Activated naive CD8-positive, alpha-beta T cell (primary cell): ENCODE data around the gene IQCN.
A peak's percentile ranks its signal among the peaks of the same experiment; 100 is the strongest.

Experiments
- H3K27ac Mint-ChIP-seq: one replicate; pipeline ENCODE4 v1.8.0; 2021; ENCODE audit warnings: mixed read lengths
- H3K27me3 Mint-ChIP-seq: one replicate; pipeline ENCODE4 v1.8.0; 2021; ENCODE audit warnings: mixed read lengths
- H3K36me3 Mint-ChIP-seq: one replicate; pipeline ENCODE4 v1.8.0; 2021; ENCODE audit warnings: mixed read lengths
- H3K4me1 Mint-ChIP-seq: one replicate; pipeline ENCODE4 v1.8.0; 2021; ENCODE audit warnings: low read depth, mixed read lengths
- H3K4me3 Mint-ChIP-seq: one replicate; pipeline ENCODE4 v1.8.0; 2021; ENCODE audit warnings: mild to moderate bottlenecking, mixed read lengths
- H3K9me3 Mint-ChIP-seq: one replicate; pipeline ENCODE4 v1.8.0; 2021; ENCODE audit warnings: low read depth, mixed read lengths

Gene IQCN

DNA sequence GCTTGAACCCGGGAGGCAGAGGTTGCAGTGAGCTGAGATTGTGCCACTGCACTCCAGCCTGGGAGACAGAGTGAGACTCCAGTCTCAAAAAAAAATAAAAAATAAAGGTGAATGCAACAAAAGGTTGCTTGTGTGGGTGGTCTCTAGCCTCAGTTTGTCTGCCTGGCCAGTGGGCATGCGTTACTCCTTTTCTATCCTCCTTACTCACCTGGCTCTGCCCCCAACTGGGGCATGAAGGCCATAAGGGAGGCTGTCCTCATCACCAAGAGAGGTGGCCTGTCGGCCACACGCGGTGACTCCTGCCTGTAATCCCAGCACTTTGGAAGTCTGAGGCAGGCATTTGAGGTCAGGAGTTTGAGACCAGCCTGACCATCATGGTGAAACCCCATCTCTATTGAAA, 9.1 kb upstream of the IQCN start:
- H3K36me3 Mint-ChIP-seq: peaks cover 9% of the 10 kb centered on the region
- H3K27me3 Mint-ChIP-seq: no peaks in the 10 kb centered on the region
- peak overlapping the region; percentile 35 for H3K4me3 Mint-ChIP-seq
- H3K4me1 Mint-ChIP-seq: peaks cover 44% of the 10 kb centered on the region
- H3K9me3 Mint-ChIP-seq: no peaks in the 10 kb centered on the region
- H3K27ac Mint-ChIP-seq: peak overlapping the region; percentile 61

GRCh38 chr19:18282788-18283141, 8.5 kb upstream of the IQCN start:
- peaks cover 48% of the 10 kb centered on the region for H3K4me1 Mint-ChIP-seq
- H3K36me3 Mint-ChIP-seq: peaks cover 9% of the 10 kb centered on the region
- H3K4me3 Mint-ChIP-seq: peak overlapping the region; percentile 86
- H3K27me3 Mint-ChIP-seq: no peaks in the 10 kb centered on the region
- peak overlapping the region; percentile 98 for H3K27ac Mint-ChIP-seq
- no peaks in the 10 kb centered on the region for H3K9me3 Mint-ChIP-seq

GRCh38 chr19:18282021-18282787, 8.0 kb upstream of the IQCN start:
- H3K27me3 Mint-ChIP-seq: no peaks in the 10 kb centered on the region
- H3K4me1 Mint-ChIP-seq: peaks cover 51% of the 10 kb centered on the region
- H3K4me3 Mint-ChIP-seq: peak overlapping the region; percentile 86
- peaks cover 9% of the 10 kb centered on the region for H3K36me3 Mint-ChIP-seq
- H3K9me3 Mint-ChIP-seq: no peaks in the 10 kb centered on the region
- peak overlapping the region; percentile 98 for H3K27ac Mint-ChIP-seq

DNA sequence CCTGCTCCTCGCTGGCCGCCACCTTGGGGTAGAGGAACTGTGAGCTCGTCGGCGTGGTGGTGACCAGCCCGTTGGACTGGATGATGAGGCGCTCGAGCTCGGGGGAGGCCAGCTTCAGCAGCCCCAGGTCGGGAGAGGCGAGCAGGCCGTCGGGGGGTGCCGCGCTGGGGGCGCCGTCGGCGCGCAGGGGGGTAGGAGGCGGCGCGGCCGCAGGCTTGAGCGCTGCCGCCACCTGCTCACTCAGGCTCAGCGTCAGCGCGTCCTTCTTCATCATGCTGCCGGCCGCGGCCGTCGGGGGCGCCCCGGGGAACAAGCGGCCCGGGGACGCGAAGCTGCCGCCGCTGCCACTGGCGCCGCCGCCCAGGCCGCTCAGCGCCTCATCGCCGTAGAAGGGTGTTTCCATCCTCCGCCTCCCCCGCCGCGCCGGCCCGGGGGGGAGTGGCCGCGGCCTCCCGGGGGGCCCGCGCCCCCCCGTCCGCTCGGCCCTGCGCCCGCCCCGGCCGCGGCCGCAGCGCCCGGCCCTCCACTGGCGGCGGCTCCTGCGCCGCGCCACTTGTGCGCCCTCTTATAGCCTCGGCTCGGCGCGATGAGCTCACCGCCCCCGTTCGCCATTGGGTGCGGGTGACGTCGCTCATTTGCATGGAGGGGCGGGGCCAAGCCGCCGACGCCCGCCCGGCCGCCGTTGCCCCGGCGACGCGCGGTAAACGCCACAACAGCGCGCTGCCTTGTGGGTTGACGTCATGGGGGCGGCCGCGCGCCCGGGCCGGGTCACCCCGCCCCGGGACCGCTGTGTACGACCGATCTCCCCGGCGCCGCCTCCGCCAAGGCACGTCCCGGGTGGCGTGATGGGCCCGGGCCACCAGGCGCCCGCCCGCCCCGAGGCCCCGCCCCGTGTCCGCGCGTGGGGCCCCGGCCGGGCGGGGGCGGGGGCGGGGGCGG, 7.1 kb upstream of the IQCN start, which contains the start of gene JUND:
JUND (minus strand) TSS at position 541 of the 939 bp plus-strand sequence; CDS start at position 403, 138 bp downstream.
- H3K27me3 Mint-ChIP-seq: no peaks in the 10 kb centered on the region
- peaks cover 44% of the 10 kb centered on the region for H3K4me1 Mint-ChIP-seq

DNA sequence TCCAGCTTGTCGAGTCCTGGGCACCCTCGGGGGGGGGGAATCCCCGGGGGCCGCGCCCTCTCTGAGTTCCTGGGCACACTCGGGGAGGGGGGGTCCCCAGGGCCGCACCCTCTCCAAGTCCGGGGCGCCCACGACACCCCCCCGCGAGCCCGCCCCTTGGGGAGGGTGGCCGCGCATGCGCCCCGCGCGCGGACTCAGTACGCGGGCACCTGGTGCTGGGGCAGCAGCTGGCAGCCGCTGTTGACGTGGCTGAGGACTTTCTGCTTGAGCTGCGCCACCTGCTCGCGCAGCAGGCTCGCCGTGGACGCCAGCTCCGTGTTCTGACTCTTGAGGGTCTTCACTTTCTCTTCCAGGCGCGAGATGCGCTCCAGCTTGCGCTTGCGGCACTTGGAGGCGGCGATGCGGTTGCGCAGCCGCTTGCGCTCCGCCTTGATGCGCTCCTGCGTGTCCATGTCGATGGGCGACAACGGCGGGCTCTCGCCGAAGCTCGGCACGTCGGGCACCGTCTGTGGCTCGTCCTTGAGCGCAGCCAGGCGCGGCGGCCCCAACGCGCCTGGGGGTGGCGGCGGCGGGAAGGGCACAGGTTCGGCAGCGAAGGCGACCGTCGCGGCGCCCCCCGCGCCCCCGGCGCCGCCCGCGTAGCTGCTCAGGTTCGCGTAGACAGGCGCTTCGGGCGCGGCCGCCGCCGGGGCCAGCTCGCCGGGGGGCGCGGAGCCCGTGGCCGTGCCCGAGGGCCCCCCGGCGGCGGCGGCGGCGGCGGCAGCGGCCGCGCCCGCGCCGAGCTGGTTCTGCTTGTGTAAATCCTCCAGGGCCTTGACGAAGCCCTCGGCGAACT, 6.2 kb upstream of the IQCN start:
- Mint-ChIP-seq H3K27ac (peak overlapping the region; percentile 93), H3K4me1 (peaks cover 45% of the 10 kb centered on the region), H3K4me3 (peak overlapping the region; percentile 98), H3K27me3 (no peaks in the 10 kb centered on the region), H3K36me3 (peaks cover 9% of the 10 kb centered on the region), H3K9me3 (no peaks in the 10 kb centered on the region)

More for the DNA sequence above, 7.1 kb upstream of the IQCN start, which contains the start of gene JUND:
- peaks cover 9% of the 10 kb centered on the region for H3K36me3 Mint-ChIP-seq
- peak within 1 kb of the TSS; percentile 98 for H3K27ac Mint-ChIP-seq
- peak within 1 kb of the TSS; percentile 89 for H3K4me3 Mint-ChIP-seq
- H3K9me3 Mint-ChIP-seq: no peaks in the 10 kb centered on the region

- no peaks in the 10 kb centered on the region for H3K27me3 Mint-ChIP-seq
- H3K36me3 Mint-ChIP-seq: peaks cover 9% of the 10 kb centered on the region
- peak overlapping the region; percentile 98 for H3K4me3 Mint-ChIP-seq
- H3K4me1 Mint-ChIP-seq: peaks cover 45% of the 10 kb centered on the region
- H3K27ac Mint-ChIP-seq: peak overlapping the region; percentile 94
- H3K9me3 Mint-ChIP-seq: no peaks in the 10 kb centered on the region
Observed at GRCh38 chr19:18279516-18280246, 5.4 kb upstream of the IQCN start.

DNA sequence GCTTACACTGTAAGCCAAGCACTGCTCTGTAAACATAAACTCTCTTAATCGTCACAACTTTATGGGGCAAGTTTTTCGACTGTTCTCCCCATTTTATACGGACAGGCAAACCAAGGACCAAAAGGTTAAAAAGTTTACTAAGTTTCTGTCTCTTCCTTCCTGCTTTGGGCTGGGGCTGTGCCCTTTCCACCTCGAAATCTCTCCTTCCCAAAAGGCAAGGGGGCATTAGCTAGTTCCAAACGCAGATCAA, 4.9 kb upstream of the IQCN start:
- H3K9me3 Mint-ChIP-seq: no peaks in the 10 kb centered on the region
- H3K4me3 Mint-ChIP-seq: peak overlapping the region; percentile 98
- peaks cover 46% of the 10 kb centered on the region for H3K4me1 Mint-ChIP-seq
- no peaks in the 10 kb centered on the region for H3K27me3 Mint-ChIP-seq
- H3K36me3 Mint-ChIP-seq: peaks cover 9% of the 10 kb centered on the region
- peak overlapping the region; percentile 94 for H3K27ac Mint-ChIP-seq

GRCh38 chr19:18278521-18279265, 4.4 kb upstream of the IQCN start:
- Mint-ChIP-seq H3K27me3 (no peaks in the 10 kb centered on the region), H3K27ac (peak overlapping the region; percentile 94), H3K4me3 (peak overlapping the region; percentile 98), H3K36me3 (peaks cover 9% of the 10 kb centered on the region), H3K9me3 (no peaks in the 10 kb centered on the region), H3K4me1 (peaks cover 46% of the 10 kb centered on the region)

DNA sequence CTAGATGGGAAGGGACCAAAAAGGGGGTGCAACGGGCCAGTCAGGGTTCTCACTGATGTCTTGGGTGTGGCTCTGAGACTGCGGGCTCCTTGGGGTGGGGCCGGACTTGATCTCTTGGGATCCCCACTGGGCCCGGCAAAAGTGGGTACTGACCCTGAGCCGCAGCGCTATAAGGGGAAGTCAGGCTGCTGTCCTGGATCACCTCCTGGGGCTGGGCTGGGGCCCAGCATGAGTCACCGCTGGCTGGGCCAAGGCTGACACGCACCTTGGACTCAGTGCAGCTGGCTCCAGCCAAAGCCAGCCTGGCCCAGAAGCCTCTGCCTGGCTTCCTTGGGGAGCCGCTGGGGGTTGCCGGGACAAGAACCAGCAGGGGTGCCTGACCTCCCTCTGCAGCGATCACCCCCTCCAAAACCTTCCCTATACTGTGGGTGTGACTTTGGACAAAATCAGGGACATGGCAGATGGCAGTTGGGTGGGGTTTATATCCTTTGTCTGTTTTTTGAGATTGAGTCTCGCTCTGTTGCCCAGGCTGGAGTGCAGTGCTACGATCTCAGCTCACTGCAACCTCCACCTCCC, 617 bp upstream of the IQCN start:
- peak overlapping the region; percentile 68 for H3K27ac Mint-ChIP-seq
- H3K4me1 Mint-ChIP-seq: peaks cover 35% of the 10 kb centered on the region
- no peaks in the 10 kb centered on the region for H3K9me3 Mint-ChIP-seq
- no peaks in the 10 kb centered on the region for H3K27me3 Mint-ChIP-seq
- peak overlapping the region; percentile 27 for H3K4me3 Mint-ChIP-seq
- H3K36me3 Mint-ChIP-seq: peaks cover 9% of the 10 kb centered on the region

- H3K4me1 Mint-ChIP-seq: peaks cover 29% of the 10 kb centered on the region
- H3K4me3 Mint-ChIP-seq: no peak overlapping the region
- H3K27ac Mint-ChIP-seq: no peak overlapping the region
- H3K27me3 Mint-ChIP-seq: no peaks in the 10 kb centered on the region
- H3K36me3 Mint-ChIP-seq: peaks cover 1% of the 10 kb centered on the region
- H3K9me3 Mint-ChIP-seq: no peaks in the 10 kb centered on the region
Observed at GRCh38 chr19:18273561-18274218, 562 bp downstream of the IQCN start.

- no peak overlapping the region for H3K4me3 Mint-ChIP-seq
- no peaks in the 10 kb centered on the region for H3K36me3 Mint-ChIP-seq
- no peak overlapping the region for H3K27ac Mint-ChIP-seq
- no peaks in the 10 kb centered on the region for H3K27me3 Mint-ChIP-seq
- peaks cover 19% of the 10 kb centered on the region for H3K4me1 Mint-ChIP-seq
- no peaks in the 10 kb centered on the region for H3K9me3 Mint-ChIP-seq
Observed at GRCh38 chr19:18271433-18271841, 2.8 kb downstream of the IQCN start.

GRCh38 chr19:18270326-18270725, 3.9 kb downstream of the IQCN start:
- H3K27ac Mint-ChIP-seq: no peak overlapping the region
- H3K36me3 Mint-ChIP-seq: no peaks in the 10 kb centered on the region
- H3K27me3 Mint-ChIP-seq: no peaks in the 10 kb centered on the region
- peaks cover 14% of the 10 kb centered on the region for H3K4me1 Mint-ChIP-seq
- no peaks in the 10 kb centered on the region for H3K9me3 Mint-ChIP-seq
- no peak overlapping the region for H3K4me3 Mint-ChIP-seq
